SK-N-SH (cell line): ENCODE measurements around the gene NKX2-2. TPM values are rescaled to one million over a fixed set of nuclear protein-coding genes. Genes with fewer than 3 reads are reported as not detected.
A peak's percentile ranks its signal among the peaks of the same experiment; 100 is the strongest.

Experiments
- CTCF ChIA-PET: fragments of 300-600, 350-600 bp; formaldehyde crosslinking; extraction: SDS; loops from one replicate; lab custom pipeline; 2021; lab: Yijun Ruan, JAX
- POLR2A ChIA-PET: fragments of 350-600 bp; sonication (Branson Sonifier 250); formaldehyde crosslinking; extraction: SDS; loops from one replicate; lab custom pipeline; 2020; ENCODE audit warnings: antibody characterized with exemption, inconsistent platforms; lab: Yijun Ruan, JAX
- DNase-seq: peaks from one replicate; pipeline ENCODE4 v3.0.0; 2012
- H2AFZ ChIP-seq: fragments of 200-600 bp; sonication (generic); 2 replicates; pipeline ENCODE4 v1.8.1; 2016; ENCODE audit warnings: antibody characterized with exemption, mild to moderate bottlenecking, low read depth
- H3F3A ChIP-seq: fragments of 200-600 bp; sonication (generic); replicated peaks from 2 replicates; pipeline ENCODE3; 2016; ENCODE audit warnings: antibody characterized with exemption, mild to moderate bottlenecking; ENCODE audit not compliant: insufficient read depth
- H3K27ac ChIP-seq, 2 experiments: fragments of 200-500 bp in 1 of 2; fragments of 200-600 bp in 1 of 2; sonication (Bioruptor generic) in 1 of 2; sonication (generic), shearing (Covaris generic) in 1 of 2; 2 replicates each; pipeline versions ENCODE4 v1.5.1 to v1.6.1; 2014 to 2016; ENCODE audit warnings: low read depth in 2 of 2, inconsistent platforms in 1 of 2, low read length in 1 of 2, mild to moderate bottlenecking in 1 of 2, mixed read lengths in 1 of 2
- H3K27me3 ChIP-seq: fragments of 200-600 bp; sonication (generic), shearing (Covaris generic); 2 replicates; pipeline ENCODE4 v1.6.1; 2016; ENCODE audit warnings: mixed run types; ENCODE audit not compliant: insufficient read depth
- H3K36me3 ChIP-seq, 2 experiments: fragments of 200-500 bp in 1 of 2; fragments of 200-600 bp in 1 of 2; sonication (Bioruptor generic) in 1 of 2; sonication (generic) in 1 of 2; replicated peaks in 1 of 2; 2 replicates each; pipeline versions ENCODE3 to v1.5.1; 2014 to 2016; ENCODE audit warnings: low read length in 1 of 2, mild to moderate bottlenecking in 1 of 2; ENCODE audit not compliant: insufficient read depth in 2 of 2, control insufficient read depth in 1 of 2
- H3K4me1 ChIP-seq, 2 experiments: fragments of 200-500 bp in 1 of 2; fragments of 200-600 bp in 1 of 2; sonication (Bioruptor generic) in 1 of 2; sonication (generic), shearing (Covaris generic) in 1 of 2; 2 replicates each; pipeline versions ENCODE4 v1.5.1 to v1.6.1; 2014 to 2016; ENCODE audit warnings: low read depth in 1 of 2, low read length in 1 of 2, mixed run types in 1 of 2; ENCODE audit not compliant: insufficient read depth in 2 of 2, control insufficient read depth in 1 of 2
- H3K4me2 ChIP-seq: fragments of 200-600 bp; sonication (generic), shearing (Covaris generic); 2 replicates; pipeline ENCODE4 v1.6.1; 2017; ENCODE audit warnings: mixed run types
- H3K4me3 ChIP-seq, 2 experiments: fragments of 200-500 bp in 1 of 2; fragments of 200-600 bp in 1 of 2; sonication (Bioruptor generic) in 1 of 2; sonication (generic), shearing (Covaris generic) in 1 of 2; 2 replicates each; pipeline versions ENCODE4 v1.5.1 to v1.8.1; 2014 to 2016; ENCODE audit warnings: low read depth in 2 of 2, inconsistent platforms in 1 of 2, low read length in 1 of 2, mild to moderate bottlenecking in 1 of 2, mixed read lengths in 1 of 2, moderate library complexity in 1 of 2
- H3K79me2 ChIP-seq: fragments of 200-600 bp; sonication (generic); 2 replicates; pipeline ENCODE4 v1.8.1; 2017; ENCODE audit warnings: mild to moderate bottlenecking; ENCODE audit not compliant: insufficient read depth
- H3K9ac ChIP-seq: fragments of 200-600 bp; sonication (generic); 2 replicates; pipeline ENCODE4 v1.6.1; 2017; ENCODE audit warnings: mixed run types
- H3K9me2 ChIP-seq: fragments of 200-600 bp; sonication (generic); 2 replicates; pipeline ENCODE4 v1.6.1; 2017; ENCODE audit warnings: mixed run types
- H3K9me3 ChIP-seq: fragments of 200-600 bp; sonication (generic); 2 replicates; pipeline ENCODE4 v1.6.1; 2017; ENCODE audit warnings: mixed run types, mild to moderate bottlenecking, moderate library complexity
- H4K20me1 ChIP-seq: fragments of 200-600 bp; sonication (generic); 2 replicates; pipeline ENCODE4 v1.6.1; 2017; ENCODE audit warnings: mild to moderate bottlenecking, mixed run types; ENCODE audit not compliant: insufficient read depth
- ELF1 ChIP-seq: IDR thresholded peaks from 2 replicates; pipeline ENCODE4 v1.4.0; 2012
- EZH2phosphoT487 ChIP-seq: fragments of 200-600 bp; sonication (generic); IDR thresholded peaks from 2 replicates; pipeline ENCODE4 v1.6.1; 2017; ENCODE audit warnings: low read depth, mixed run types, mild to moderate bottlenecking, antibody characterized with exemption, moderate library complexity, borderline replicate concordance
- FOXJ3 ChIP-seq: sonication (generic); formaldehyde crosslinking; IDR thresholded peaks from 2 replicates; pipeline ENCODE4 v1.5.1; 2020; ENCODE audit warnings: mild to moderate bottlenecking, missing genetic modification reagents
- FOXM1 ChIP-seq: IDR thresholded peaks from 2 replicates; pipeline ENCODE4 v1.4.0; 2012; ENCODE audit warnings: low read depth, mild to moderate bottlenecking
- MEF2A ChIP-seq: IDR thresholded peaks from 2 replicates; pipeline ENCODE4 v1.4.0; 2012; ENCODE audit warnings: low read depth, borderline replicate concordance
- NFIC ChIP-seq: IDR thresholded peaks from 2 replicates; pipeline ENCODE4 v1.4.0; 2012; ENCODE audit warnings: borderline replicate concordance
- RXRA ChIP-seq: IDR thresholded peaks from 2 replicates; pipeline ENCODE4 v1.4.0; 2012; ENCODE audit warnings: low read depth, mild to moderate bottlenecking, borderline replicate concordance
- SIN3A ChIP-seq: IDR thresholded peaks from 2 replicates; pipeline ENCODE4 v1.6.1; 2012; ENCODE audit warnings: low read depth, mild to moderate bottlenecking, low read length, moderate library complexity, borderline replicate concordance
- SMC3 ChIP-seq: IDR thresholded peaks from 2 replicates; pipeline ENCODE4 v1.6.1; 2012; ENCODE audit warnings: low read depth, low read length, improper control_type of control experiment
- TAF1 ChIP-seq: IDR thresholded peaks from 2 replicates; pipeline ENCODE4 v1.6.1; 2012; ENCODE audit warnings: low read depth, mild to moderate bottlenecking, low read length, moderate library complexity, borderline replicate concordance
- TCF12 ChIP-seq: IDR thresholded peaks from 2 replicates; pipeline ENCODE4 v1.4.0; 2012
- WGBS: methylation state at CpG from one replicate; pipeline ENCODE4 v1.1.6; 2017; ENCODE audit warnings: low lambda C conversion rate; 5-methylcytosine and 5-hydroxymethylcytosine counted together
- polyA plus RNA-seq, 3 experiments: library from polyadenylated mRNA; depleted of rRNA; stranded (reverse); fragments of >200 nt; gene quantifications; 2 replicates each; pipeline ENCODE4 v1.2.3, GENCODE V29; 2012
- TF ChIP-seq, protein P1 (sequence below): IDR thresholded peaks from 2 replicates; pipeline ENCODE4 v1.4.0; 2012; ENCODE audit warnings: low read depth
- TF ChIP-seq, protein P2 (sequence below): IDR thresholded peaks from 2 replicates; pipeline ENCODE4 v1.4.0; 2012; ENCODE audit warnings: low read depth, borderline replicate concordance
- TF ChIP-seq, protein P3 (sequence below): IDR thresholded peaks from 2 replicates; pipeline ENCODE4; 2012

NKX2-2 gene
- polyA plus RNA-seq, 1 of the 3 experiments (the other 2 are of a cell fraction) = not detected

DNA sequence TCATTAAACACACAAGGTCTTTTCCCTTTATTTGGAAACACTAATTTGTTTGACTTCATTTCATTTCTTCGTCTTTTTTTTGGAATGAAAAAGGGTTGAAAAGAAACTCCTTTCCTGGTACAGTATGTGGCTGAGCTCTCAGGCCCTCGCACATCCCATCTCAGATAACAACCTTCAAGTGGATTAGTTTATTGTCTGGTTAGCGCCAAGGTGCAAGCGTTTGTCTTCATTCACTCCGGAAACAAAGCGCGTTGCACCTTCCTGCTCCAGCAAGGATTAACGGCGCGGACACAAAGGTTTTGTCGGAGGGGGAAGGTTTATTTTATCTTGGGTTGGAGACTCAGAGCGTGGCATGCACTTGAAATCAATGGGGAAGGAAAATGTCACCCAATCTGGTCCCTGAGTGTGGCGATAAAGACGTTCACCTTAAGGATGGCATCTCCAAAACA lies 5.3 kb upstream of the NKX2-2 start:
- Histone ChIP-seq H3F3A (no peaks in the 10 kb centered on the region), H3K9me3 (no peaks in the 10 kb centered on the region), H4K20me1 (no peaks in the 10 kb centered on the region), H3K9me2 (no peaks in the 10 kb centered on the region), H3K4me3 (no peak overlapping the region), H3K36me3 (no peaks in the 10 kb centered on the region), H3K27ac (no peak overlapping the region), H3K79me2 (no peaks in the 10 kb centered on the region), H3K9ac (no peak overlapping the region), H2AFZ (no peak overlapping the region), H3K4me2 (no peak overlapping the region), H3K4me1 (no peaks in the 10 kb centered on the region), H3K27me3 (peaks cover 92% of the 10 kb centered on the region)
- ChIA-PET CTCF (interaction anchor here (1.2 to 9.8 kb wide), 3 partner anchors 10 to 52 kb away, joined by 4 to 75 read pairs (median 5); no protein-coding TSS in a partner anchor), POLR2A (no interaction called here)
- DNase-seq = no peak
- no peak for TF ChIP-seq ELF1
- TF ChIP-seq TCF12 = no peak
- no peak for TF ChIP-seq TAF1
- TF ChIP-seq, protein P1, sequence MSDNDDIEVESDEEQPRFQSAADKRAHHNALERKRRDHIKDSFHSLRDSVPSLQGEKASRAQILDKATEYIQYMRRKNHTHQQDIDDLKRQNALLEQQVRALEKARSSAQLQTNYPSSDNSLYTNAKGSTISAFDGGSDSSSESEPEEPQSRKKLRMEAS = no peak
- no peak for TF ChIP-seq FOXM1
- no peak for TF ChIP-seq SIN3A
- no peak for TF ChIP-seq MEF2A
- no peak for TF ChIP-seq SMC3
- TF ChIP-seq, protein P2, sequence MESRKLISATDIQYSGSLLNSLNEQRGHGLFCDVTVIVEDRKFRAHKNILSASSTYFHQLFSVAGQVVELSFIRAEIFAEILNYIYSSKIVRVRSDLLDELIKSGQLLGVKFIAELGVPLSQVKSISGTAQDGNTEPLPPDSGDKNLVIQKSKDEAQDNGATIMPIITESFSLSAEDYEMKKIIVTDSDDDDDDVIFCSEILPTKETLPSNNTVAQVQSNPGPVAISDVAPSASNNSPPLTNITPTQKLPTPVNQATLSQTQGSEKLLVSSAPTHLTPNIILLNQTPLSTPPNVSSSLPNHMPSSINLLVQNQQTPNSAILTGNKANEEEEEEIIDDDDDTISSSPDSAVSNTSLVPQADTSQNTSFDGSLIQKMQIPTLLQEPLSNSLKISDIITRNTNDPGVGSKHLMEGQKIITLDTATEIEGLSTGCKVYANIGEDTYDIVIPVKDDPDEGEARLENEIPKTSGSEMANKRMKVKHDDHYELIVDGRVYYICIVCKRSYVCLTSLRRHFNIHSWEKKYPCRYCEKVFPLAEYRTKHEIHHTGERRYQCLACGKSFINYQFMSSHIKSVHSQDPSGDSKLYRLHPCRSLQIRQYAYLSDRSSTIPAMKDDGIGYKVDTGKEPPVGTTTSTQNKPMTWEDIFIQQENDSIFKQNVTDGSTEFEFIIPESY = no peak
- no peak for TF ChIP-seq NFIC
- TF ChIP-seq EZH2phosphoT487 = no peak
- TF ChIP-seq FOXJ3 = no peak
- 2% methylated on average over 14 of the region's 14 CpGs for WGBS

DNA sequence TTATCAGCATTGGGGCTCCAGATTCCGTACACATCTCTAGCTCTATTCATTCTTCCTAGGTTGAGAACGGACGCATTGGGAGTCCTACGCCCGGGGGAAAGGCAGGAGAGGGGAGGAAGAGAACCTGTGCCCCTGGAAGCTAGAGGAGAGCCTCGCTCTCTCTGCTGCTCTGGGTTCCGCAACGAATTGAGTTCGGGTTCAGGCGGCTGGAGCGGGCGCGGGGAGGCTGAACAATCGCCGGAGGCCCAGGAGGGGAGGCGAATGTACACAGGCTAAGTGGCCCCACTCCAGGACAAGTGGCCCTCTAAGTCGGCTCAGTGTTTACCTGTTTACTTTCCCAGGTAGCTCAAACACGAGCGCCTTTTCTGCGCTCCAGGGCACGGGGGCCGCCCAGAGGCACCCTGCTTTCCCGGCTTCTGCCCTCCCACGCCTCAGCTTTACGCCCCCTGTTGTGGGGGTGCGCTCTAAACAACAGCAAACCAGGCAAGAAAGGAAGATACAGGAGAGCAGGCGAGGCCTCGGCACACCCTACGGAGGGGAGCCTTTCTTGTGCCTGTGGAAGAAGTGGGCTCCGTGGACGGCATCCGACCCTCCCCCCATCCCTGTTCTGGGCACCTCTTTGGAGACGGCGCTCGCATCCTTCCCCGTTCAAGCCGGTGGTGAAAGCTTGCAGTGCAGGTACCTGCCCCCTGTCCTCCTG lies 4.6 kb upstream of the NKX2-2 start:
- H3K4me1 ChIP-seq = no peaks in the 10 kb centered on the region
- H3K27me3 ChIP-seq = peaks cover 90% of the 10 kb centered on the region
- H3K9me3 ChIP-seq = no peaks in the 10 kb centered on the region
- DNase-seq = peak; percentile 21
- H2AFZ ChIP-seq = no peak overlapping the region
- H3K79me2 ChIP-seq = no peaks in the 10 kb centered on the region
- no peak overlapping the region for H3K4me2 ChIP-seq
- no peak for TF ChIP-seq RXRA
- TF ChIP-seq, protein P3, sequence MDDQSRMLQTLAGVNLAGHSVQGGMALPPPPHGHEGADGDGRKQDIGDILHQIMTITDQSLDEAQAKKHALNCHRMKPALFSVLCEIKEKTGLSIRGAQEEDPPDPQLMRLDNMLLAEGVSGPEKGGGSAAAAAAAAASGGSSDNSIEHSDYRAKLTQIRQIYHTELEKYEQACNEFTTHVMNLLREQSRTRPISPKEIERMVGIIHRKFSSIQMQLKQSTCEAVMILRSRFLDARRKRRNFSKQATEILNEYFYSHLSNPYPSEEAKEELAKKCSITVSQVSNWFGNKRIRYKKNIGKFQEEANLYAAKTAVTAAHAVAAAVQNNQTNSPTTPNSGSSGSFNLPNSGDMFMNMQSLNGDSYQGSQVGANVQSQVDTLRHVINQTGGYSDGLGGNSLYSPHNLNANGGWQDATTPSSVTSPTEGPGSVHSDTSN = no peak
- TF ChIP-seq FOXJ3 = no peak
- TF ChIP-seq MEF2A = no peak
- TF ChIP-seq TAF1 = no peak
- TF ChIP-seq FOXM1 = no peak
- H3K9ac ChIP-seq = no peak overlapping the region
- no peaks in the 10 kb centered on the region for H3K9me2 ChIP-seq
- no peaks in the 10 kb centered on the region for H4K20me1 ChIP-seq
- no peak overlapping the region for H3K27ac ChIP-seq
- no peak overlapping the region for H3K4me3 ChIP-seq
- no peaks in the 10 kb centered on the region for H3K36me3 ChIP-seq
- POLR2A ChIA-PET = interaction anchor here (0.6 kb wide), 1 partner anchor 420 kb away, joined by 3 read pairs; no protein-coding TSS in a partner anchor
- WGBS = under 1% methylated on average over 25 of the region's 37 CpGs
- CTCF ChIA-PET = interaction anchor here (0.9 to 9.8 kb wide), 4 partner anchors 11 to 283 kb away, joined by 3 to 75 read pairs (median 4); no protein-coding TSS in a partner anchor
- H3F3A ChIP-seq = no peaks in the 10 kb centered on the region
